Loucy (cell line): ENCODE measurements around the gene ACTR2.
A peak's percentile ranks its signal among the peaks of the same experiment; 100 is the strongest.

ENCODE experiments used
- H2AFZ ChIP-seq: fragments of 200-600 bp; sonication (generic); 2 replicates; pipeline ENCODE4 v1.6.0; 2016; ENCODE audit warnings: antibody characterized with exemption, mild to moderate bottlenecking, low read length, moderate library complexity
- H3F3A ChIP-seq: fragments of 200-600 bp; 2 replicates; pipeline ENCODE4 v1.6.0; 2016; ENCODE audit warnings: antibody characterized with exemption, low read depth, mild to moderate bottlenecking
- H3K27me3 ChIP-seq: fragments of 200-600 bp; sonication (generic); 2 replicates; pipeline ENCODE4 v1.6.1; 2014; ENCODE audit warnings: low read length, mild to moderate bottlenecking; ENCODE audit not compliant: insufficient read depth, poor library complexity, severe bottlenecking
- H3K36me3 ChIP-seq: fragments of 200-600 bp; sonication (generic); 2 replicates; pipeline ENCODE4 v1.6.1; 2016; ENCODE audit warnings: low read length; ENCODE audit not compliant: insufficient read depth
- H3K4me1 ChIP-seq: fragments of 200-600 bp; sonication (generic); 2 replicates; pipeline ENCODE4 v1.5.1; 2014; ENCODE audit warnings: low read length, mild to moderate bottlenecking; ENCODE audit not compliant: insufficient read depth, poor library complexity, severe bottlenecking
- H3K4me2 ChIP-seq: fragments of 200-600 bp; sonication (generic); 2 replicates; pipeline ENCODE4 v1.6.0; 2014; ENCODE audit warnings: antibody characterized with exemption, low read length, low read depth, mild to moderate bottlenecking; ENCODE audit not compliant: poor library complexity, severe bottlenecking
- H3K4me3 ChIP-seq: fragments of 200-600 bp; sonication (generic); 2 replicates; pipeline ENCODE4 v1.5.1; 2014; ENCODE audit warnings: low read length, mild to moderate bottlenecking, mixed read lengths; ENCODE audit not compliant: poor library complexity, severe bottlenecking
- H3K79me2 ChIP-seq: fragments of 200-600 bp; sonication (generic); 2 replicates; pipeline ENCODE4 v1.6.1; 2014; ENCODE audit warnings: low read length; ENCODE audit not compliant: insufficient read depth
- H3K9ac ChIP-seq: fragments of 200-600 bp; sonication (generic); 2 replicates; pipeline ENCODE4 v1.6.0; 2014; ENCODE audit warnings: mild to moderate bottlenecking, low read depth, low read length, moderate library complexity; ENCODE audit not compliant: poor library complexity, severe bottlenecking
- H3K9me2 ChIP-seq: fragments of 200-600 bp; sonication (generic); replicated peaks from 2 replicates; pipeline ENCODE4 v1.6.1; 2016; ENCODE audit warnings: low read depth, low read length, mixed read lengths
- H3K9me3 ChIP-seq: fragments of 200-600 bp; sonication (generic); 2 replicates; pipeline ENCODE4 v1.6.1; 2014; ENCODE audit warnings: mild to moderate bottlenecking, antibody characterized with exemption, low read length, low read depth; ENCODE audit not compliant: insufficient read depth
- H4K20me1 ChIP-seq: fragments of 200-600 bp; sonication (generic); 2 replicates; pipeline ENCODE4 v1.6.0; 2014; ENCODE audit warnings: antibody characterized with exemption, low read length, mild to moderate bottlenecking; ENCODE audit not compliant: insufficient read depth, poor library complexity, severe bottlenecking
- EZH2phosphoT487 ChIP-seq: fragments of 200-600 bp; IDR thresholded peaks from 2 replicates; pipeline ENCODE4 v1.6.1; 2018; ENCODE audit warnings: antibody characterized with exemption, mild to moderate bottlenecking, moderate library complexity, borderline replicate concordance
- TF ChIP-seq, protein P1 (sequence below): fragments of 200-600 bp; sonication (generic); conservative IDR thresholded peaks from 2 replicates; pipeline ENCODE4 v1.5.1; 2014; ENCODE audit warnings: mild to moderate bottlenecking, antibody characterized with exemption, low read length

Gene ACTR2

DNA sequence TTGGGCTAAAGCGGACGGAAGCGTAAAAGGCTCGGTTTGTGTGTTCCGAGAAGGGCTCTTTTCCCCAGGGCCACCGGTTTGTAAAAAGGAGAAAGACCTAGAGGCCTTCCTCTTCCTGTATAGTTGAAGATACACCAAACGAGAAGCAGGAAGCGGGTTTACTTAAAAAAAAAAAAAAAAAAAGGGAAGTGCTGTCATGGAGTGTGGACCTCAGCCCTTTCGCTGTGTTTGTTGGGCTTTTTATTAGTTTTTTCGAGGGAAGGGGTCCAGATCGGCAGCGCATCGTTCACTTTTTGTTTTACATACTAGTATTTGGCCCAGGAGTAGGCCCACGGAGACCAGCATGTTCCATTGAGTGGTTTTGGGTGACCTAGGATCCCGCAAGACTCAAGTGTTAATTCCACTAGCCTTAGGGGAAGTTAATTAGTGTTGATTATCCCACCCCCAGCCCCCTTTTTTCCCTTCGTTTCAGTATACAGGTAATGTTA is 676 bp downstream of the ACTR2 start:
- TF ChIP-seq, protein P1, sequence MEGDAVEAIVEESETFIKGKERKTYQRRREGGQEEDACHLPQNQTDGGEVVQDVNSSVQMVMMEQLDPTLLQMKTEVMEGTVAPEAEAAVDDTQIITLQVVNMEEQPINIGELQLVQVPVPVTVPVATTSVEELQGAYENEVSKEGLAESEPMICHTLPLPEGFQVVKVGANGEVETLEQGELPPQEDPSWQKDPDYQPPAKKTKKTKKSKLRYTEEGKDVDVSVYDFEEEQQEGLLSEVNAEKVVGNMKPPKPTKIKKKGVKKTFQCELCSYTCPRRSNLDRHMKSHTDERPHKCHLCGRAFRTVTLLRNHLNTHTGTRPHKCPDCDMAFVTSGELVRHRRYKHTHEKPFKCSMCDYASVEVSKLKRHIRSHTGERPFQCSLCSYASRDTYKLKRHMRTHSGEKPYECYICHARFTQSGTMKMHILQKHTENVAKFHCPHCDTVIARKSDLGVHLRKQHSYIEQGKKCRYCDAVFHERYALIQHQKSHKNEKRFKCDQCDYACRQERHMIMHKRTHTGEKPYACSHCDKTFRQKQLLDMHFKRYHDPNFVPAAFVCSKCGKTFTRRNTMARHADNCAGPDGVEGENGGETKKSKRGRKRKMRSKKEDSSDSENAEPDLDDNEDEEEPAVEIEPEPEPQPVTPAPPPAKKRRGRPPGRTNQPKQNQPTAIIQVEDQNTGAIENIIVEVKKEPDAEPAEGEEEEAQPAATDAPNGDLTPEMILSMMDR, result no peak
- TF ChIP-seq EZH2phosphoT487, result no peak
- peaks cover 54% of the 10 kb centered on the region for H4K20me1 ChIP-seq
- peak overlapping the region; percentile 52; the same call in 1 of the 2 replicates for H2AFZ ChIP-seq
- peaks cover 37% of the 10 kb centered on the region for H3K4me1 ChIP-seq
- H3K9ac ChIP-seq, result peak overlapping the region; percentile 98
- no peaks in the 10 kb centered on the region for H3K9me3 ChIP-seq
- H3K27me3 ChIP-seq, result peaks cover 4% of the 10 kb centered on the region
- H3K36me3 ChIP-seq, result no peaks in the 10 kb centered on the region
- H3K4me3 ChIP-seq, result peak overlapping the region; percentile 94
- peak overlapping the region; percentile 76 for H3K4me2 ChIP-seq
- peaks cover 77% of the 10 kb centered on the region for H3K79me2 ChIP-seq
- peaks cover 5% of the 10 kb centered on the region; the same call in 1 of the 2 replicates for H3F3A ChIP-seq
- H3K9me2 ChIP-seq, result no peaks in the 10 kb centered on the region

DNA sequence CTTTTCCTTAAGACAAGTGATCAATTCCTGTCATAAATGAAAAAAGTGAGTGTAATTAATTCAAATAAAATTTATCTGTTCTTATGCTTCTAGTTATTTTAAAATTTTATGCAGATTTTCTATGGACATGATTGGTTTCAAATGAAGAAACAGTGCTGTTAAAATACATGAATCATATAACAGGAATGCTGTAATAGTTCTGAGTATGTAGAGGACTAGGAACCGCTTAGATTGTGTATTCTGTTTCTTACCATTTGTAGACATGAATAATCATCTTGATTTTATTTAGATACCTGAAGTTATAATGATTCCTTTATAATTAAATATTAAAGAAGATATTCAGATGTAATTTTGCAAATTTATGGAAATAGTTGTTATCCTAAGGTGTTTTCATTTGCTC is 3.5 kb downstream of the ACTR2 start:
- peak overlapping the region; percentile 15 for H3K9ac ChIP-seq
- no peaks in the 10 kb centered on the region for H3K9me3 ChIP-seq
- H3F3A ChIP-seq, result peaks cover 5% of the 10 kb centered on the region; the same call in 1 of the 2 replicates
- peaks cover 83% of the 10 kb centered on the region for H4K20me1 ChIP-seq
- no peaks in the 10 kb centered on the region for H3K36me3 ChIP-seq
- no peaks in the 10 kb centered on the region for H3K9me2 ChIP-seq
- no peak for TF ChIP-seq EZH2phosphoT487
- TF ChIP-seq, protein P1, result no peak
- H2AFZ ChIP-seq, result no peak overlapping the region
- H3K4me3 ChIP-seq, result peak overlapping the region; percentile 94
- peak overlapping the region; percentile 76 for H3K4me2 ChIP-seq
- peaks cover 4% of the 10 kb centered on the region for H3K27me3 ChIP-seq
- peaks cover 97% of the 10 kb centered on the region for H3K79me2 ChIP-seq
- H3K4me1 ChIP-seq, result peaks cover 55% of the 10 kb centered on the region

DNA sequence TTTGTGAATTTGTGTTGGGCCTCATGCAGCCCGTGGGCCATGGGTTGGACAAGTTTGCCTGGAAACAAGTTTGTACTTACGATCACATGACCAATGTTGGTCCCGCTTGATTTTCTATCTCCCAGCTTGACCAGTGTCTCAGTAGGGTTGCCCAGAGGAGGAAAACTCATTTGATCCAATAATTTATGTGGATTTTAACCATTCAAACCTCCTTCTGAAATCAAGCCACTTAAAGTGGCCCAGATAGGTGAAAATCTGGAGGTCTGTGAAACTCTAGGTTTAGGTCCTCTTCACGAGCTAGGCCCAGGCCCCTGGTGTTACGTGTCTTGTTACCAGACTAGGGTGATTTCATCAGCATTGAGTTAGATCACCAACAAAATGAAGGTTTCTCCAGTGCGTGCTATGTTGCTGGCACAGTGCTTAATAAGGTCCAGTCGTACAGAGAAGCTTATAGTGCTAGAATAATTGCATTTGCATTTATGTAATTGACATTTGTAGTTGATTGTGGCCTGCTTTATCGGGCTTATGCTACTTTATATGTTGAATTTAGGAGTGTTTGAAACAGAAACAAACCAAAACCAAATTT is 4.4 kb downstream of the ACTR2 start:
- H3K4me3 ChIP-seq, result peak overlapping the region; percentile 94
- H3K27me3 ChIP-seq, result peaks cover 4% of the 10 kb centered on the region
- no peak for TF ChIP-seq EZH2phosphoT487
- TF ChIP-seq, protein P1, result no peak
- no peaks in the 10 kb centered on the region for H3K9me3 ChIP-seq
- H2AFZ ChIP-seq, result no peak overlapping the region
- peaks cover 91% of the 10 kb centered on the region for H4K20me1 ChIP-seq
- peak overlapping the region; percentile 76 for H3K4me2 ChIP-seq
- peaks cover 5% of the 10 kb centered on the region; the same call in 1 of the 2 replicates for H3F3A ChIP-seq
- peak overlapping the region; percentile 15 for H3K9ac ChIP-seq
- peaks cover 55% of the 10 kb centered on the region for H3K4me1 ChIP-seq
- H3K36me3 ChIP-seq, result no peaks in the 10 kb centered on the region
- H3K9me2 ChIP-seq, result no peaks in the 10 kb centered on the region
- H3K79me2 ChIP-seq, result peaks cover 97% of the 10 kb centered on the region
